ENCODE measurements around the gene MAPKAP1.

DNA sequence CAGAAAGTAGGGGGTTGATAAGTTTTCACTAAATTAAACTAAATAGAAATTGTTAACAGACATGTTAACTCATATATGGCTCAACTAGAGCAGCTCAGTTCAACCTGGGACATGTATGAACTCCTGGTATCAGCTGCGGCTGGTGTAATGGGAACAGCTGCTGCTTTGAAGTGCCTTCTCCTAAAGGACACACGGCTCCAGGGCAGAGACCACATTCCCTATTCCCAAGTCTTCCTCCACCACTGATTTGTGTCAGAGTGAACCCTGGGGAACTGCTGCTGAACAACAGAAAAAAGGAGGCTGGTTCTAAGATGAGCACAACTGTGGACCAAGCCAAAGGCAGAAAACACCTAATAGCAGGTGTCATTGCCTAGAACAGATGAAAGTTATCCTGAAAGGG, 71.1 kb downstream of the MAPKAP1 start:
- TF ChIP-seq, protein P1, sequence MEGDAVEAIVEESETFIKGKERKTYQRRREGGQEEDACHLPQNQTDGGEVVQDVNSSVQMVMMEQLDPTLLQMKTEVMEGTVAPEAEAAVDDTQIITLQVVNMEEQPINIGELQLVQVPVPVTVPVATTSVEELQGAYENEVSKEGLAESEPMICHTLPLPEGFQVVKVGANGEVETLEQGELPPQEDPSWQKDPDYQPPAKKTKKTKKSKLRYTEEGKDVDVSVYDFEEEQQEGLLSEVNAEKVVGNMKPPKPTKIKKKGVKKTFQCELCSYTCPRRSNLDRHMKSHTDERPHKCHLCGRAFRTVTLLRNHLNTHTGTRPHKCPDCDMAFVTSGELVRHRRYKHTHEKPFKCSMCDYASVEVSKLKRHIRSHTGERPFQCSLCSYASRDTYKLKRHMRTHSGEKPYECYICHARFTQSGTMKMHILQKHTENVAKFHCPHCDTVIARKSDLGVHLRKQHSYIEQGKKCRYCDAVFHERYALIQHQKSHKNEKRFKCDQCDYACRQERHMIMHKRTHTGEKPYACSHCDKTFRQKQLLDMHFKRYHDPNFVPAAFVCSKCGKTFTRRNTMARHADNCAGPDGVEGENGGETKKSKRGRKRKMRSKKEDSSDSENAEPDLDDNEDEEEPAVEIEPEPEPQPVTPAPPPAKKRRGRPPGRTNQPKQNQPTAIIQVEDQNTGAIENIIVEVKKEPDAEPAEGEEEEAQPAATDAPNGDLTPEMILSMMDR (IDR thresholded peaks at IDR 0.05): no peak
- no peak for TF ChIP-seq POLR2A (IDR thresholded peaks at IDR 0.05)
